K562 (cell line): ENCODE data around the gene COL15A1. TPM values are rescaled to one million over a fixed set of nuclear protein-coding genes. Genes with fewer than 3 reads are reported as not detected.

Source experiments
- ARID3A ChIP-seq: IDR thresholded peaks from 2 replicates; pipeline ENCODE4 v1.6.1; 2012; ENCODE audit warnings: low read depth, low read length, improper control_type of control experiment, borderline replicate concordance
- CTCFL ChIP-seq: IDR thresholded peaks from 2 replicates; pipeline ENCODE4 v1.6.1; 2011; ENCODE audit warnings: borderline replicate concordance, low read depth, mild to moderate bottlenecking, moderate library complexity, low read length; ENCODE audit not compliant: insufficient read depth, poor library complexity, severe bottlenecking
- FOXK1 ChIP-seq: sonication (generic); formaldehyde crosslinking; IDR thresholded peaks from 2 replicates; pipeline ENCODE4 v1.8.0; 2022; ENCODE audit warnings: missing genetic modification reagents, mild to moderate bottlenecking, borderline replicate concordance
- GMEB1 ChIP-seq: fragments of 250-450 bp; sonication (Bioruptor Pico); IDR thresholded peaks from 2 replicates; pipeline ENCODE4 v1.4.0; 2020; ENCODE audit warnings: mild to moderate bottlenecking
- HMG20A ChIP-seq: fragments of 450-650 bp; formaldehyde crosslinking; conservative IDR thresholded peaks from 2 replicates; pipeline ENCODE4 v1.4.0; 2020; ENCODE audit warnings: mild to moderate bottlenecking, mixed read lengths
- HNRNPH1 ChIP-seq: fragments of 200-400 bp; formaldehyde crosslinking; optimal IDR thresholded peaks from 2 replicates; pipeline ENCODE3; 2017; ENCODE audit warnings: low read depth, mild to moderate bottlenecking, low read length, moderate library complexity
- PATZ1 ChIP-seq: fragments of 250-450 bp; sonication (Bioruptor Pico); IDR thresholded peaks from 2 replicates; pipeline ENCODE4 v1.5.0; 2020; ENCODE audit warnings: mild to moderate bottlenecking, borderline replicate concordance
- SREBF1 ChIP-seq: fragments of 150-350 bp; IDR thresholded peaks from 2 replicates; pipeline ENCODE4 v1.6.1; 2014; ENCODE audit warnings: antibody characterized with exemption, low read depth, low read length, borderline replicate concordance
- UBTF ChIP-seq, 2 experiments: IDR thresholded peaks; 2 replicates each; pipeline ENCODE4 v1.6.1; 2012; ENCODE audit warnings: improper control_type of control experiment in 2 of 2, low read depth in 2 of 2, low read length in 2 of 2, borderline replicate concordance in 1 of 2
- ZBTB5 ChIP-seq: fragments of 450-650 bp; IDR thresholded peaks from 2 replicates; pipeline ENCODE4 v1.6.1; 2017; ENCODE audit warnings: antibody characterized with exemption
- ZNF140 ChIP-seq: fragments of 250-450 bp; sonication (Bioruptor Pico); IDR thresholded peaks from 2 replicates; pipeline ENCODE4 v1.8.0; 2021; ENCODE audit warnings: moderate library complexity, mild to moderate bottlenecking, inconsistent platforms
- ZNF280B ChIP-seq: fragments of 250-450 bp; sonication (Bioruptor Pico); IDR thresholded peaks from 2 replicates; pipeline ENCODE4 v1.5.1; 2021; ENCODE audit warnings: mild to moderate bottlenecking
- ZNF830 ChIP-seq: fragments of 250-450 bp; sonication (Bioruptor Pico); IDR thresholded peaks from 2 replicates; pipeline ENCODE4 v1.5.0; 2021; ENCODE audit warnings: mild to moderate bottlenecking
- polyA plus RNA-seq, 8 experiments: library from polyadenylated mRNA; depleted of rRNA in 4 of 8; stranded (reverse) in 5 of 8; unstranded in 3 of 8; fragments of >200 nt; fragmentation: Nextera tagmentation in 2 of 8; fragmentation: Illumina TruSeq in 1 of 8; extraction: Ambion mirVana in 2 of 8; extraction: Trizol in 1 of 8; gene quantifications; 2 replicates each; pipeline versions ENCODE4 v1.2.1 to v1.2.3, GENCODE V29; 2011 to 2014; ENCODE audit warnings: inconsistent platforms in 1 of 8, missing spikeins in 1 of 8
- total RNA-seq, 7 experiments: library from RNA; depleted of rRNA in 6 of 7; stranded (reverse); fragments of >200 nt in 6 of 7; fragmentation: Illumina TruSeq in 2 of 7; extraction: Trizol in 2 of 7; gene quantifications; 2 replicates each; pipeline versions ENCODE4 v1.2.1 to v1.2.3, GENCODE V29; 2011 to 2021; ENCODE audit warnings: low replicate concordance in 1 of 7

The COL15A1 gene
- total and polyA plus RNA-seq, 9 of the 15 experiments (the other 6 are each of a cell fraction or from before 2014, with no cell fraction given): 0.46 to 5.1 (median 2.6) TPM

- no peak for TF ChIP-seq CTCFL
- TF ChIP-seq FOXK1 (CRISPR knock-in tag): no peak
- no peak for TF ChIP-seq ZBTB5
- no peak for TF ChIP-seq ZNF830 (CRISPR knock-in tag)
- no peak for TF ChIP-seq SREBF1
- TF ChIP-seq UBTF (IDR thresholded peaks at IDR 0.05; ENCODE audit: borderline replicate concordance in 1 of 2, low read depth in 2 of 2, low read length in 2 of 2): peak in 1 of 2 experiments; percentile 74; a peak in 2 of 4 replicates
- TF ChIP-seq PATZ1 (CRISPR knock-in tag): no peak
- TF ChIP-seq HNRNPH1: no peak
- no peak for TF ChIP-seq ZNF280B (CRISPR knock-in tag)
- TF ChIP-seq HMG20A (CRISPR knock-in tag): no peak
- no peak for TF ChIP-seq ZNF140 (CRISPR knock-in tag)
- TF ChIP-seq ARID3A: no peak
- TF ChIP-seq GMEB1 (CRISPR knock-in tag): peak; percentile 91
Measured at GRCh38 chr9:98943682-98944056, at the start of gene COL15A1 (continued).
